CD4-positive, CD25-positive, alpha-beta regulatory T cell (primary cell): ENCODE results near the gene PLAU. TPM values are rescaled to one million over a fixed set of nuclear protein-coding genes. Genes with fewer than 3 reads are reported as not detected.
A peak's percentile ranks its signal among the peaks of the same experiment; 100 is the strongest.
"Not testable (repeated sequence)": the region's sequence is repeated elsewhere in the genome, so short reads cannot be mapped to it uniquely, and the experiment has no call there.

Experiments used
- ATAC-seq, 2 donors: fragments of 150-1000 bp; cut with Tn5 transposase; one replicate each; pipeline ENCODE4 v1.10.0; 2021; ENCODE audit warnings: low read depth in 2 of 2, moderate number of reproducible peaks in 2 of 2, moderate library complexity in 1 of 2
- DNase-seq, 3 donors: peaks; one replicate each; pipeline versions ENCODE4 v3.0.0 to v3.0.0-alpha.2; 2012 to 2022; ENCODE audit warnings: mixed read lengths in 1 of 3
- H3K27ac ChIP-seq: one replicate; pipeline ENCODE4 v1.7.0; 2013; ENCODE audit warnings: mild to moderate bottlenecking, low read length; ENCODE audit not compliant: insufficient read depth, poor library complexity, severe bottlenecking
- H3K27me3 ChIP-seq: one replicate; pipeline ENCODE4 v1.7.0; 2013; ENCODE audit warnings: low read length; ENCODE audit not compliant: control insufficient read depth, insufficient read depth
- H3K36me3 ChIP-seq: one replicate; pipeline ENCODE4 v1.7.0; 2013; ENCODE audit warnings: mild to moderate bottlenecking, low read length, moderate library complexity; ENCODE audit not compliant: control insufficient read depth, insufficient read depth
- H3K4me1 ChIP-seq: 2 replicates; pipeline ENCODE4 v1.7.0; 2013; ENCODE audit warnings: mild to moderate bottlenecking, low read length; ENCODE audit not compliant: insufficient read depth, control insufficient read depth, poor library complexity, severe bottlenecking
- H3K4me3 ChIP-seq: one replicate; pipeline ENCODE4 v1.7.0; 2013; ENCODE audit warnings: low read depth, mild to moderate bottlenecking, low read length, moderate library complexity
- H3K9me3 ChIP-seq, 2 experiments: 1 replicate in 1 of 2; 2 replicates in 1 of 2; pipeline ENCODE4 v1.7.0; 2013; ENCODE audit warnings: low read length in 2 of 2, mild to moderate bottlenecking in 1 of 2, moderate library complexity in 1 of 2; ENCODE audit not compliant: control insufficient read depth in 2 of 2
- H3K27ac Mint-ChIP-seq, 3 donors: one replicate each; pipeline ENCODE4 v1.8.0; 2020 to 2022; ENCODE audit warnings: mild to moderate bottlenecking in 3 of 3, mixed read lengths in 3 of 3, moderate library complexity in 2 of 3
- H3K27me3 Mint-ChIP-seq: one replicate; pipeline ENCODE4 v1.8.0; 2022; ENCODE audit warnings: mild to moderate bottlenecking, mixed read lengths
- H3K36me3 Mint-ChIP-seq: one replicate; pipeline ENCODE4 v1.8.0; 2020; ENCODE audit warnings: mixed read lengths
- H3K4me1 Mint-ChIP-seq, 4 donors: one replicate each; pipeline ENCODE4 v1.8.0; 2020 to 2022; ENCODE audit warnings: mixed read lengths in 4 of 4, mild to moderate bottlenecking in 1 of 4
- H3K4me3 Mint-ChIP-seq, 4 donors: one replicate each; pipeline ENCODE4 v1.8.0; 2020 to 2022; ENCODE audit warnings: mild to moderate bottlenecking in 4 of 4, mixed read lengths in 4 of 4, moderate library complexity in 3 of 4
- H3K9me3 Mint-ChIP-seq, 7 donors: one replicate each; pipeline ENCODE4 v1.8.0; 2020 to 2022; ENCODE audit warnings: mixed read lengths in 7 of 7, mild to moderate bottlenecking in 3 of 7, moderate library complexity in 2 of 7
- polyA plus RNA-seq, 4 donors: library from polyadenylated mRNA; unstranded; fragments of 300-500 nt; fragmentation: Illumina TruSeq; gene quantifications; one replicate each; pipeline ENCODE4 v1.2.3, GENCODE V29; 2021
- total RNA-seq: library from RNA; stranded (reverse); gene quantifications from one replicate; pipeline ENCODE4 v1.2.3, GENCODE V29; 2022

The PLAU gene
- total and polyA plus RNA-seq, 5 donors from 2014 or later: 0.35 TPM; not detected in 4

DNA sequence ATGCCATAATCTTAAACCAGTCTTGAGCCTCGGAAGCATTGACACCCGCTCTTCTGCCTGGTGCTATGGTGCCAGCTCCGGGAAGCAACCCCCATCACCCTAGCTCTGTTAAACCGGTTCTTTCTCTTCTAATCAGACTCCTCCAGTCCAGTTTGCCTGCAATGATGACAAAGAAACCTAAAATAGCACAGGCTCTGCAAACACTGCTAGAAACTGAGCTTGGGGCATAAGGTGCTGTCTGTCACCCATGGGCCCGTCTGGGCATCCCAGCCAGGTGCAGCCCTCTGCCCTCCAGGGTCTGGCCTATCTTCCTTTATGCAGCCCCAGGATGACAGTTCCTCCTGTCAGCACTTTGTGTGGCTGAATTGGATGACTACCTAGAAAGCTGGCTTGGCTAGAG lies 22.4 kb upstream of the PLAU start:
- H3K36me3 ChIP-seq: no peaks in the 10 kb centered on the region
- H3K4me3 ChIP-seq: no peak overlapping the region
- H3K27ac Mint-ChIP-seq: peak overlapping the region in 2 of 3 donors; percentile 25 to 26
- H3K4me1 ChIP-seq: peaks cover 7% of the 10 kb centered on the region
- ATAC-seq (no peak), DNase-seq (no peak)
- peaks cover 0 to 1% (median 0%) of the 10 kb centered on the region in 7 donors for H3K9me3 Mint-ChIP-seq
- H3K9me3 ChIP-seq: no peaks in the 10 kb centered on the region
- H3K4me3 Mint-ChIP-seq: no peak overlapping the region
- H3K27me3 ChIP-seq: no peaks in the 10 kb centered on the region
- peaks cover 15% of the 10 kb centered on the region for H3K27me3 Mint-ChIP-seq
- no peak overlapping the region for H3K27ac ChIP-seq
- H3K4me1 Mint-ChIP-seq: peaks cover 0 to 8% (median 7%) of the 10 kb centered on the region in 4 donors
- no peaks in the 10 kb centered on the region for H3K36me3 Mint-ChIP-seq

DNA sequence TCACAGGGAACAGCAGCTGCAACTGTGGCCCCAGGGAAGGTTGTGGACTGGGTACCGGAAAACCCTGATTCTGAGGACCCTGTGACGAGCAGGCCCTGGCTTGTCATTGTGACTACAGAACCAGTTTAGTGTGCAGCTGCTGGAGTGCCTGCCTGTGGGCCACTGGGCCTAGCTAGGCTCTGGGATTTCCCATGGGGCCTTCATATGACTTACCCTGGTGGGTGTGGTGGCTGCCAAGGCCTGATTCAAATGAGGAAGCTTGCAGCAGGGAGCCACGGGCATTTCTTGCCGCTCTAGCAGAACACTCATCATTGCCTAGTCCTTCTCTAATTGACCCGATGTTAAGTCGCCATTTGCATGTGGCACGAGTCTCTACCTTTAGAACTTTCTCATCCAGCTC lies 21.9 kb upstream of the PLAU start:
- no peak overlapping the region for H3K27ac ChIP-seq
- Mint-ChIP-seq H3K4me3 (no peak overlapping the region), H3K9me3 (peaks cover 0 to 1% (median 0%) of the 10 kb centered on the region in 7 donors), H3K27me3 (peaks cover 14% of the 10 kb centered on the region), H3K4me1 (peaks cover 0 to 8% (median 7%) of the 10 kb centered on the region in 4 donors), H3K27ac (no peak overlapping the region), H3K36me3 (no peaks in the 10 kb centered on the region)
- DNase-seq: no peak
- no peaks in the 10 kb centered on the region for H3K9me3 ChIP-seq
- no peak overlapping the region for H3K4me3 ChIP-seq
- H3K27me3 ChIP-seq: no peaks in the 10 kb centered on the region
- no peaks in the 10 kb centered on the region for H3K36me3 ChIP-seq
- peaks cover 7% of the 10 kb centered on the region for H3K4me1 ChIP-seq
- peak; percentile 21 to 38 for ATAC-seq

DNA sequence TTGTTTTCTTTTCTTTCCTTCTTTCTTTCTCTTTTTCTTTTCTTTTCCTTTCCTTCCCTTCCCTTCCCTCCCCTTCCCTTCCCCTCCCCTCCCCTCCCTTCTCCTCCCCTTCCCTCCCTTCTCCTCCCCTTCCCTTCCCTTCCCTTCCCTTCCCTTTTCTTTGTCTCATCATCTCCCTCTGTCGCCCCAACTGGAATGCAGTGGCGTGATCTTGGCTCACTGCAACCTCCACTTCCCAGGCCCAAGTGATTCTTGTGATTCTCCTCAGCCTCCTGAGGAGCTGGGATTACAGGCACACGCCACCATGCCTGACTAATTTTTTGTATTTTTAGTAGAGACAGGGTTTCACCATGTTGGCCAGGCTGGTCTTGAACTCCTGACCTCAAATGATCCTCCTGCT lies 21.5 kb upstream of the PLAU start:
- not testable (repeated sequence) for H3K27ac ChIP-seq, H3K4me1 ChIP-seq, H3K36me3 ChIP-seq, H3K4me1 Mint-ChIP-seq, H3K36me3 Mint-ChIP-seq, H3K9me3 ChIP-seq, H3K27ac Mint-ChIP-seq, ATAC-seq, DNase-seq, H3K4me3 Mint-ChIP-seq, H3K9me3 Mint-ChIP-seq, H3K27me3 ChIP-seq, H3K4me3 ChIP-seq
- H3K27me3 Mint-ChIP-seq: peaks cover 14% of the 10 kb centered on the region

DNA sequence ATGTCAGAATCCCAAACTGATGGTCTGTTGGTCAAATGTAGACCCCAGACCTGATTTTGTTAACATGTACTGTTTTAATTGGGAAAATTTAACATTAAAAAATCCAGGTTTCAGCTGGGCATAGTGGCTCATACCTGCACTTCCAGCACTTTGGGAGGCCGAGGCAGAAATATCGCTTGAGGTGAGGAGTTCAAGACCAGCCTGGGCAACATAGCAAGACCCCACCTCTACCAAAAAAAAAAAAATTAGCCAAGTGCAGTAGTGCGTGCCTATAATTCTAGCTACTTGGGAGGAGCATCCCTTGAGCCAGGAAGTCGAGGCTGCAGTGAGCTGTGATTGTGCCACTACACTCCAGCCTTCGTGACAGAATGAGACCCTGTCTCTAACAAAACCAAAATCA lies 20.7 kb upstream of the PLAU start:
- Histone ChIP-seq H3K9me3 (no peaks in the 10 kb centered on the region), H3K36me3 (no peaks in the 10 kb centered on the region), H3K27me3 (no peaks in the 10 kb centered on the region), H3K4me1 (peaks cover 7% of the 10 kb centered on the region), H3K4me3 (no peak overlapping the region), H3K27ac (no peak overlapping the region)
- Mint-ChIP-seq H3K36me3 (no peaks in the 10 kb centered on the region), H3K27ac (no peak overlapping the region), H3K27me3 (peaks cover 17% of the 10 kb centered on the region), H3K4me1 (peaks cover 0 to 8% (median 7%) of the 10 kb centered on the region in 4 donors), H3K9me3 (peaks cover 0 to 1% (median 0%) of the 10 kb centered on the region in 7 donors), H3K4me3 (no peak overlapping the region)
- DNase-seq: no peak
- ATAC-seq: no peak

DNA sequence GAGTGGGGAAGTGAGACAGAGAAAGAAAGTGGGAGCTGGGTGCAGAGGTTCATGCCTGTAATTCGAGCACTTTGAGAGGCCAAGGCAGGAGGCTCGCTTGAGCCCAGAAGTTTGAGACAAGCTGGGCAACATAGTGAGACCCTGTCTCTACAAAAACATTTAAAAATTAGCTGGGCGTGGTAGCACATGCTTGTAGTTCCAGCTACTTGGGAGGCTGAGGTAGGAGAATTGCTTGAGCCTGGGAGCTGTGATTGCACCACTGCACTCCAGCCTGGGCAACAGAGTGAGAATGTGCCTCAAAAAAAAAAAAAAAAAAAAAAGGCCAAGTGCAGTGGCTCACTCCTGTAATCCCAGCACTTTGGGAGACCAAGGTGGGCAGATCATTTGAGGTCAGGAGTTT lies 20.1 kb upstream of the PLAU start:
- H3K36me3 ChIP-seq, H3K9me3 Mint-ChIP-seq, H3K36me3 Mint-ChIP-seq, DNase-seq, ATAC-seq, H3K4me1 ChIP-seq, H3K4me1 Mint-ChIP-seq, H3K4me3 Mint-ChIP-seq, H3K9me3 ChIP-seq, H3K27ac Mint-ChIP-seq, H3K27me3 ChIP-seq, H3K27ac ChIP-seq, H3K4me3 ChIP-seq: not testable (repeated sequence)
- H3K27me3 Mint-ChIP-seq: peaks cover 15% of the 10 kb centered on the region

DNA sequence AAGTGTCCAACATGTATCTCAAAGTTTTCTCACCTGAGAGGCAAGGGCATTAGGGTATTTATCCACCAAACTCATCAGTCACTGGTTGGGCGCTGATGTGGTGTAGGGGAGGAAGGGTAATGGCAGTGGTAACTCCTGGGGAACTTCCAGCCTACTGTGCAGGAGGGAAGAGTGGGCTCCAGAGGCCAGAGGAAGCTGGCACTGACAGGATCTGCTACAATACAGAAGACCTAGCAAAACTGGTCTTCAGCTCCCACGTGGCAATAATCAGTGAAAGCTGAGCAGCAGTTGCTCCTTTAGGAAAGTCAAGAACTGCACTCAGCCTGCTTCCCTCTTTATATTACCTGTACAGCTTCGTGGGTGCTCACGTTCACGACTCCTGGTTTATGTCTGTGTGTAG lies 19.4 kb upstream of the PLAU start:
- ATAC-seq: no peak
- Mint-ChIP-seq H3K4me1 (peaks cover 0 to under 1% (median under 1%) of the 10 kb centered on the region in 4 donors), H3K27me3 (peaks cover 12% of the 10 kb centered on the region), H3K36me3 (no peaks in the 10 kb centered on the region), H3K4me3 (no peak overlapping the region), H3K27ac (no peak overlapping the region), H3K9me3 (peaks cover 0 to 1% (median 0%) of the 10 kb centered on the region in 7 donors)
- no peak for DNase-seq
- Histone ChIP-seq H3K27me3 (no peaks in the 10 kb centered on the region), H3K9me3 (no peaks in the 10 kb centered on the region), H3K36me3 (no peaks in the 10 kb centered on the region), H3K27ac (no peak overlapping the region), H3K4me3 (no peak overlapping the region), H3K4me1 (no peaks in the 10 kb centered on the region)

DNA sequence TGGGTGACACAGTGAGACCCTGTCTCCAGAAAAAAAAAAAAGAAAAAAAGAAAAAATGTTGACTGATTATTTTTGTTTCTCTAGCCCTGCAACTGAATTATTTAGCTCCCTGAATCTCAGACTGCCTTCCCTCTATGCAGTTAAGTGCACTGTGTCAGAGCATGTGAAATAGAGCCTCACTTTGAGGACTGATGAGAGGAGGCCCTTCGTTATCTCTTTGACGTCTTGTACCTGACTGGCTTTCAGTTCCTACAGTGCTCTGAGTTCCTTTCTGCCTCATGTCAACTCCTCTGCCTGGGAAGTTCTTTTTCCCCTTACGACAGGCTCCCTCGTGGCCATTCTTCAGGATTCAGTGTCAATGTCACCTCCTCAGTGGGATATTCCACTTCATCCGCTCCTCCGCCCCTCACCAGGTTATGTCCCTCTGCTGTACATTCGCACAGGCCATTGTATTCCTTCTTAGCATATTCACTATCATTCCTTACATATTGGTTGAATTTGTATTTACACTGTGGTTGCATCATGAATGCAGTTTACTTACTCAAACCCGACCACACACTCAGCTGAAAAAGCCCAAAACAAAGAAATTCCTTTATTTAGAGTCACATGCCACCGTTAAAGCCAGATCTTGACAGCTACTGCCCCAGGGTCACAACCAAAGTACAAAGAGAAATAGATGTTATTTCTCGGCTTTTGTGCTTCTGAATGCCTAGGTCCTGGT lies 18.5 kb upstream of the PLAU start:
- no peaks in the 10 kb centered on the region for H3K9me3 ChIP-seq
- no peak overlapping the region for H3K27ac Mint-ChIP-seq
- no peaks in the 10 kb centered on the region for H3K4me1 Mint-ChIP-seq
- H3K36me3 ChIP-seq: no peaks in the 10 kb centered on the region
- no peak for DNase-seq
- H3K4me1 ChIP-seq: no peaks in the 10 kb centered on the region
- no peaks in the 10 kb centered on the region for H3K36me3 Mint-ChIP-seq
- no peak for ATAC-seq
- peaks cover 0 to 1% (median 0%) of the 10 kb centered on the region in 7 donors for H3K9me3 Mint-ChIP-seq
- no peak overlapping the region for H3K27ac ChIP-seq
- H3K4me3 Mint-ChIP-seq: no peak overlapping the region
- H3K27me3 ChIP-seq: no peaks in the 10 kb centered on the region
- H3K4me3 ChIP-seq: no peak overlapping the region
- H3K27me3 Mint-ChIP-seq: peaks cover 14% of the 10 kb centered on the region

DNA sequence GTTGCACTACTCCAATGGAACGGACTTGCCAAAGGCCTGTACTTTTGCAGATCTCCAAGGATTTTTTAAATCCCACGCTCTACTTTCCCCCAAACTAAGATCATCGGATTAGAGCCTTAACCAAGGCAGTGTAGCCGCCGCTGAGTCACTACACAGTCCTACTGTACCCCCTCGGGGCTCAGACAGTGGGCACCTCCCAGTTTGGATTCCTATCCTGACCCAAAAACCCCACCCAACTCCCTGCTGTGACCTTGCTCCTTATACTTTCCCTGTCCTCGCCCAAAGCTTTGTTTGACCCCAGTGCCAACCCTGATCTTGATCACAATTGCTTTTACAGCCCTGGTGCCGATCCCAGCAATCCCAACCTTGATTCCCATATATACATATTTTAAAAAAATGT lies 17.5 kb upstream of the PLAU start:
- Mint-ChIP-seq H3K4me3 (no peak overlapping the region), H3K36me3 (no peaks in the 10 kb centered on the region), H3K9me3 (peaks cover 0 to 1% (median 0%) of the 10 kb centered on the region in 7 donors), H3K27me3 (peaks cover 18% of the 10 kb centered on the region), H3K27ac (peak overlapping the region in 1 of 3 donors; percentile 24), H3K4me1 (no peaks in the 10 kb centered on the region)
- Histone ChIP-seq H3K4me3 (no peak overlapping the region), H3K9me3 (no peaks in the 10 kb centered on the region), H3K27ac (no peak overlapping the region), H3K27me3 (no peaks in the 10 kb centered on the region), H3K4me1 (no peaks in the 10 kb centered on the region), H3K36me3 (no peaks in the 10 kb centered on the region)
- ATAC-seq (no peak), DNase-seq (no peak)
